Measurements from ENCODE around the gene MRPL46.

MRPL46 gene

GRCh38 chr15:88505721-88506120 lies 38.5 kb upstream of the MRPL46 start:
- H3K9me3 ChIP-seq (ENCODE audit: insufficient read depth, low read length): no peaks in the 10 kb centered on the region
- H3K4me1 ChIP-seq (ENCODE audit: low read length): peaks cover 49% of the 10 kb centered on the region
- H2AFZ ChIP-seq (ENCODE audit: low read depth, low read length): no peak overlapping the region
- H3K79me2 ChIP-seq (ENCODE audit: low read length): no peaks in the 10 kb centered on the region
- H3K4me3 ChIP-seq (ENCODE audit: low read length): no peak overlapping the region
- no peaks in the 10 kb centered on the region for H3K27me3 ChIP-seq (ENCODE audit: low read depth, low read length)
- H3K4me2 ChIP-seq (ENCODE audit: low read length): no peak overlapping the region
- TF ChIP-seq CTCF (IDR thresholded peaks at IDR 0.05; ENCODE audit: low read depth, low read length) (no peak), EZH2phosphoT487 (IDR thresholded peaks at IDR 0.05; ENCODE audit: low read depth) (no peak)
- no peak overlapping the region for H3K9ac ChIP-seq (ENCODE audit: low read length)
- H3K36me3 ChIP-seq (replicated peaks; ENCODE audit: low read depth, low read length): peaks cover 2% of the 10 kb centered on the region
- no peak overlapping the region for H3K27ac ChIP-seq (ENCODE audit: low read length)
- H4K20me1 ChIP-seq (ENCODE audit: insufficient read depth, low read length): no peaks in the 10 kb centered on the region

- no peaks in the 10 kb centered on the region for H3K9me3 ChIP-seq (ENCODE audit: insufficient read depth, low read length)
- H3K9ac ChIP-seq (ENCODE audit: low read length): no peak overlapping the region
- no peaks in the 10 kb centered on the region for H3K36me3 ChIP-seq (replicated peaks; ENCODE audit: low read depth, low read length)
- peak overlapping the region; percentile 8 for H3K4me2 ChIP-seq (ENCODE audit: low read length)
- H4K20me1 ChIP-seq (ENCODE audit: insufficient read depth, low read length): no peaks in the 10 kb centered on the region
- no peak for TF ChIP-seq CTCF (IDR thresholded peaks at IDR 0.05; ENCODE audit: low read depth, low read length)
- no peak for TF ChIP-seq EZH2phosphoT487 (IDR thresholded peaks at IDR 0.05; ENCODE audit: low read depth)
- H2AFZ ChIP-seq (ENCODE audit: low read depth, low read length): no peak overlapping the region
- H3K27me3 ChIP-seq (ENCODE audit: low read depth, low read length): no peaks in the 10 kb centered on the region
- H3K4me1 ChIP-seq (ENCODE audit: low read length): peaks cover 54% of the 10 kb centered on the region
- H3K4me3 ChIP-seq (ENCODE audit: low read length): no peak overlapping the region
- no peak overlapping the region for H3K27ac ChIP-seq (ENCODE audit: low read length)
- H3K79me2 ChIP-seq (ENCODE audit: low read length): no peaks in the 10 kb centered on the region
Observed at GRCh38 chr15:88504445-88504844, 37.3 kb upstream of the MRPL46 start.

- Histone ChIP-seq H3K36me3 (replicated peaks; ENCODE audit: low read depth, low read length) (no peaks in the 10 kb centered on the region), H3K9me3 (ENCODE audit: insufficient read depth, low read length) (no peaks in the 10 kb centered on the region), H3K9ac (ENCODE audit: low read length) (no peak overlapping the region), H3K79me2 (ENCODE audit: low read length) (no peaks in the 10 kb centered on the region), H3K4me3 (ENCODE audit: low read length) (no peak overlapping the region), H3K4me1 (ENCODE audit: low read length) (peaks cover 44% of the 10 kb centered on the region), H2AFZ (ENCODE audit: low read depth, low read length) (no peak overlapping the region), H3K27me3 (ENCODE audit: low read depth, low read length) (no peaks in the 10 kb centered on the region), H3K27ac (ENCODE audit: low read length) (no peak overlapping the region), H3K4me2 (ENCODE audit: low read length) (no peak overlapping the region), H4K20me1 (ENCODE audit: insufficient read depth, low read length) (no peaks in the 10 kb centered on the region)
- TF ChIP-seq CTCF (IDR thresholded peaks at IDR 0.05; ENCODE audit: low read depth, low read length) (no peak), EZH2phosphoT487 (IDR thresholded peaks at IDR 0.05; ENCODE audit: low read depth) (no peak)
Observed at GRCh38 chr15:88498996-88499395, 31.8 kb upstream of the MRPL46 start.

- Histone ChIP-seq H3K27ac (ENCODE audit: low read length) (no peak overlapping the region), H3K79me2 (ENCODE audit: low read length) (no peaks in the 10 kb centered on the region), H3K9ac (ENCODE audit: low read length) (no peak overlapping the region), H3K27me3 (ENCODE audit: low read depth, low read length) (no peaks in the 10 kb centered on the region), H3K4me2 (ENCODE audit: low read length) (no peak overlapping the region), H3K36me3 (replicated peaks; ENCODE audit: low read depth, low read length) (no peaks in the 10 kb centered on the region), H3K4me3 (ENCODE audit: low read length) (no peak overlapping the region), H2AFZ (ENCODE audit: low read depth, low read length) (no peak overlapping the region), H4K20me1 (ENCODE audit: insufficient read depth, low read length) (no peaks in the 10 kb centered on the region), H3K4me1 (ENCODE audit: low read length) (peaks cover 50% of the 10 kb centered on the region), H3K9me3 (ENCODE audit: insufficient read depth, low read length) (no peaks in the 10 kb centered on the region)
- TF ChIP-seq CTCF (IDR thresholded peaks at IDR 0.05; ENCODE audit: low read depth, low read length) (no peak), EZH2phosphoT487 (IDR thresholded peaks at IDR 0.05; ENCODE audit: low read depth) (no peak)
Observed at GRCh38 chr15:88497109-88497765, 30.0 kb upstream of the MRPL46 start.
